SHP77 treated with DMSO at 0.1 percent for 48 hours (cell line): ENCODE measurements around the gene NAPA.

ENCODE experiments used
- DNase-seq: peaks from one replicate; lab custom pipeline; 2025; lab: John Stamatoyannopoulos, UW

The NAPA gene

GRCh38 chr19:47499863-47500830 is 14.7 kb downstream of the NAPA start:
- DNase-seq = no peak

GRCh38 chr19:47499371-47499770 is 15.5 kb downstream of the NAPA start:
- no peak for DNase-seq

- no peak for DNase-seq
Observed at GRCh38 chr19:47498561-47498960, 16.3 kb downstream of the NAPA start.

- no peak for DNase-seq
Observed at GRCh38 chr19:47497821-47498520, 16.9 kb downstream of the NAPA start.

- no peak for DNase-seq
Observed at GRCh38 chr19:47497050-47497766, 17.7 kb downstream of the NAPA start.

- no peak for DNase-seq
Observed at GRCh38 chr19:47495478-47496372, 19.1 kb downstream of the NAPA start.

- DNase-seq = peak; percentile 18
Observed at GRCh38 chr19:47494729-47495128, 20.1 kb downstream of the NAPA start.

GRCh38 chr19:47494211-47494547 is 20.7 kb downstream of the NAPA start:
- DNase-seq = no peak

- no peak for DNase-seq
Observed at GRCh38 chr19:47493378-47494210, 21.3 kb downstream of the NAPA start.

GRCh38 chr19:47492571-47493377 is 22.1 kb downstream of the NAPA start:
- no peak for DNase-seq

GRCh38 chr19:47492137-47492533 is 22.7 kb downstream of the NAPA start:
- DNase-seq = no peak

GRCh38 chr19:47491358-47492136 is 23.3 kb downstream of the NAPA start:
- no peak for DNase-seq

- no peak for DNase-seq
Observed at GRCh38 chr19:47490847-47491246, 24.0 kb downstream of the NAPA start.

GRCh38 chr19:47490031-47490430 is 24.8 kb downstream of the NAPA start:
- DNase-seq = no peak

GRCh38 chr19:47489072-47489914 is 25.6 kb downstream of the NAPA start:
- DNase-seq = no peak

GRCh38 chr19:47487551-47488515 is 27.0 kb downstream of the NAPA start:
- no peak for DNase-seq

GRCh38 chr19:47486900-47487299 is 28.0 kb downstream of the NAPA start:
- no peak for DNase-seq
